ENCODE measurements around the gene TNIK.

The TNIK gene

GRCh38 chr3:171149526-171150116, 310.6 kb downstream of the TNIK start:
- no peak for TF ChIP-seq CTCF (IDR thresholded peaks at IDR 0.05; ENCODE audit: low read depth, low read length)
- Histone ChIP-seq H3K27me3 (no peaks in the 10 kb centered on the region), H3K4me1 (no peaks in the 10 kb centered on the region), H3K4me3 (ENCODE audit: low read depth, low read length) (no peak overlapping the region), H3K9me3 (no peaks in the 10 kb centered on the region), H3K36me3 (no peaks in the 10 kb centered on the region)
- no peak for DNase-seq

DNA sequence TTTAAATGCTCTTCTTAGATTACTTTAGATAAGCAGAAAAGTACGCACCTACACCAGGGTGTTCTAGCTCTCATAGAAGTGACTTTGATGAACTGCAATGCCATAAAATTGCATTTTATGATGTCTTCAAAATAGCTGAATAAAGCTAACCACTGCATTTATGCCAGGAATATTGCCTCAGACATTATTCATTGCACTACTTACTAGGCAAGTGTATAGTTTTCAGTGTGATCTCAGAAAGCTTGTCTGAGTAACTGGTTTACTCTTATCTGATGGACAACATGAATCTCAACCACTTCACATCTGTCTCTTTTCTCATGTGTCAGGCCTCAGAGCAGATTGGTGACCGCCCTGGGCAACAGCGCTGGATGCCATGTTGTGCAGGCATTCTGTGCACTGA, 314.4 kb downstream of the TNIK start:
- Histone ChIP-seq H3K9me3 (no peaks in the 10 kb centered on the region), H3K36me3 (no peaks in the 10 kb centered on the region), H3K4me1 (no peaks in the 10 kb centered on the region), H3K27me3 (no peaks in the 10 kb centered on the region), H3K4me3 (ENCODE audit: low read depth, low read length) (no peak overlapping the region)
- no peak for TF ChIP-seq CTCF (IDR thresholded peaks at IDR 0.05; ENCODE audit: low read depth, low read length)
- DNase-seq, result no peak

- no peaks in the 10 kb centered on the region for H3K36me3 ChIP-seq
- DNase-seq, result no peak
- H3K4me1 ChIP-seq, result no peaks in the 10 kb centered on the region
- no peak for TF ChIP-seq CTCF (IDR thresholded peaks at IDR 0.05; ENCODE audit: low read depth, low read length)
- no peaks in the 10 kb centered on the region for H3K9me3 ChIP-seq
- no peaks in the 10 kb centered on the region for H3K27me3 ChIP-seq
- H3K4me3 ChIP-seq (ENCODE audit: low read depth, low read length), result no peak overlapping the region
Observed at GRCh38 chr3:171142985-171143384, 317.2 kb downstream of the TNIK start.

DNA sequence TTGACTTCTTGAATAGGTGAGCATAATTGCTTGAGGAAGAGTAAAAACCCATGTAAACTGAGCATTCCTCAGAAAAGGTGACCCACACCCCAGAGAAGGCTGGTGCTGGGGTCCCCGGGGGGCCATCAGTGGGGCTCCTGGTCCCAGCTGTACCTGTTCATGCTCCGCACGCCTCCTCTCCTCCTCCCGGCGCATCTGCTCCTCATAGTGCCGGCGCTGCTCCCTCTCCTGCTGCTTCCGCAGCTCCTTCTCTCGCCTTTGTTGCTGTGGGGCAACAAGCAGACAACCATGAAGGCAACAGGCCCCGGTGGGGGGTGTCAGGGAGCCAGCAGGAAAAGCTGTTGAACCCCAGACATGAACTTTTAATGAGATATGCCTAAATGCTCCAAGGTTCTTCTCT, 320.0 kb downstream of the TNIK start:
- TF ChIP-seq CTCF (IDR thresholded peaks at IDR 0.05; ENCODE audit: low read depth, low read length), result no peak
- H3K36me3 ChIP-seq, result no peaks in the 10 kb centered on the region; the same call in 1 of the 2 replicates
- DNase-seq, result no peak
- no peaks in the 10 kb centered on the region for H3K27me3 ChIP-seq
- no peak overlapping the region for H3K4me3 ChIP-seq (ENCODE audit: low read depth, low read length)
- H3K4me1 ChIP-seq, result no peaks in the 10 kb centered on the region
- H3K9me3 ChIP-seq, result no peaks in the 10 kb centered on the region

DNA sequence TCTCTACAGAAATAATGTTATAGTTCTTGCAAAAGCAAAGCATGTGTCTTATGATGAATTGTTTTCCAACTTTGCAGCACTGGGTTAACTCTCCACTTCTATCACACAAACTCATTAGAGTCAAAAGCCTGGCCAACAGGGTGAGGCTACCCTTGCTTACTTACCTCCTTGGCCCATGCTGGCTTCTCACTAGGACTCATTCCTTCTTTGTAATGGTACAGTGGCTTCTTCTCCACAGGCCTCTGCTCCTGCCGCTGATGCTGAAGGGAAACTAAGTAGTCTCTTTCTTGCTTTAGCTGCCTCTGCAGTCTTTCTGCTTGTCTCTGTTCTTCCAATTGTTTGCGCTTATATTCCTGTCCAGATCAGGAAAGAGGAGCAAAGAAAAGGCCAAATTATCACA, 322.2 kb downstream of the TNIK start:
- TF ChIP-seq CTCF (IDR thresholded peaks at IDR 0.05; ENCODE audit: low read depth, low read length), result no peak
- no peak overlapping the region for H3K4me3 ChIP-seq (ENCODE audit: low read depth, low read length)
- no peaks in the 10 kb centered on the region for H3K27me3 ChIP-seq
- H3K36me3 ChIP-seq, result no peaks in the 10 kb centered on the region; the same call in 1 of the 2 replicates
- DNase-seq, result no peak
- H3K9me3 ChIP-seq, result no peaks in the 10 kb centered on the region
- no peaks in the 10 kb centered on the region for H3K4me1 ChIP-seq

DNA sequence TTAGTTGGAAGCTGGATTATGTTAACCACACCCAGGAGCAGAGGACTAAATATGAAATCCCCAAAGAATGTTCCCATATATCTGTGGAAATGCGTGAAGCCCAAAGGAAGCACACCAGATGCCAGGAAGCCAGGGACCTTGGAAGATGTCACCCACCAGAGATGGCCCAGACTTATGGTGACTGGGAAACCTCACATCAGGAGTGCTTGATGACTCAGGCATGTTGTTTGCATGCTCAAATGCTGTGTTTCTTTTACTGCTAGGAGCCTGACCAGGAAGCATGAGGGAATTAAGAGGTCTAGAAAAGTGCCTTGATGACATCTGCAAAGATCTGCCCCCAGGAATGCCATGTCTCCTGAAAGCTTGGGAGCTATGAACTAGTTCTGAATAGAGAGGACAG, 324.7 kb downstream of the TNIK start:
- Histone ChIP-seq H3K9me3 (no peaks in the 10 kb centered on the region), H3K4me3 (ENCODE audit: low read depth, low read length) (no peak overlapping the region), H3K4me1 (no peaks in the 10 kb centered on the region), H3K36me3 (no peaks in the 10 kb centered on the region; the same call in 1 of the 2 replicates), H3K27me3 (no peaks in the 10 kb centered on the region)
- no peak for TF ChIP-seq CTCF (IDR thresholded peaks at IDR 0.05; ENCODE audit: low read depth, low read length)
- no peak for DNase-seq
